Measurements from ENCODE around the gene GRM1.

Gene GRM1

DNA sequence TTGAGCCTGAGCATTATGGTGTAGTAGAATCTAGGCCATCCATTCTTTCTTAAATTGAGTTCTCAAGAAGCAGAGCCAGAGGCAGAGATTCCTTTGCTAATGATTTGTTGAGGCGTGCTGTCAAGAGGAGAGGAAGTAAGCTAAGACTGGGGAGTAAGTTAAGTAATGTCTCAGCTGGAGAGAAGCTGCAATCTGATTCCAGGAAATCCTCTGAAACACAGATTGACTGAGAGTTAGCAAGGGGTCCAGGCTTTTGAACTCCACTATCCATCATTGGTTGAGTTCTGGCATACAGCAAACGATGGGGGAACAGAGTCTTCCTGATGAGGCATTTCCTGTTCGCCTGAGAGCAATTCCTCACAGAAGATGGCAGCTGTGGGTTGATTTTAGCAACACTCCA, 307.3 kb downstream of the GRM1 start:
- DNase-seq: no peak

DNA sequence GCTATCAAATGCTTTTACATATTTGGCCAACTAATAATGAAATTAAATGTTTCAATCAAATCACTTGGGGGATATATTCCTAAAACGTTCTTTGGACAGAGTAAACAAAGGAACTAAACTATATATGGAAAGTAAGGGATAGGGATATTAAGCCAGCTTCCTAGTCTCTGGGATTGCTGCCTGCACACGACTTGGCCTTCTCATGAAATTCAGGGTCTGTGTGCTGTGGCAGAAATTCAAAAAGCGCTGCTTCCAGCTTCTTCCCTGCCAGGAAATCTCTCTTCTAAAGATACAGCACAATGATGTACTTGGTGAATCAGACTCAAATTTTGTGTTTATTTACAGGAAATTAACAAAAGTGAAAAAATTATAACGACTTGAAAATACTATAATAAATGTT, 308.5 kb downstream of the GRM1 start:
- no peak for DNase-seq

DNA sequence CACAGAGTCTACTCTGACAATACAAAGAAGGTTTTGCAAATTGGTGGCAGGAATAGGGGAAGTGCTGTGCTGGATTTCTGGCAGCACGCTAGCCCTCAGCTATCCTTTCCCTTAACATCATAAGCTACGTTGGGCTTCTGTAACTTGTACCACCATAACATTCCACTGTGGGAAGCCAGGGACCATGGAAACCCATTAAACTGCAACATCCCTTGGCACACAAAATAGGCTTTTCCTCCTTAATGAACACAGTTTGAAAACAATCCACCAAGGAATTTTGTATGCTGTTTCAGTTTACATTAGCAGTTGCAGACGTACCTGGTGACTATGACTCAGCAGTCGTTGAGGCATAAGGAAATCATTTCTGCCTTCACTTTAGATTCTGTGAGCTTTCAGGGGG, 310.9 kb downstream of the GRM1 start:
- DNase-seq: no peak

DNA sequence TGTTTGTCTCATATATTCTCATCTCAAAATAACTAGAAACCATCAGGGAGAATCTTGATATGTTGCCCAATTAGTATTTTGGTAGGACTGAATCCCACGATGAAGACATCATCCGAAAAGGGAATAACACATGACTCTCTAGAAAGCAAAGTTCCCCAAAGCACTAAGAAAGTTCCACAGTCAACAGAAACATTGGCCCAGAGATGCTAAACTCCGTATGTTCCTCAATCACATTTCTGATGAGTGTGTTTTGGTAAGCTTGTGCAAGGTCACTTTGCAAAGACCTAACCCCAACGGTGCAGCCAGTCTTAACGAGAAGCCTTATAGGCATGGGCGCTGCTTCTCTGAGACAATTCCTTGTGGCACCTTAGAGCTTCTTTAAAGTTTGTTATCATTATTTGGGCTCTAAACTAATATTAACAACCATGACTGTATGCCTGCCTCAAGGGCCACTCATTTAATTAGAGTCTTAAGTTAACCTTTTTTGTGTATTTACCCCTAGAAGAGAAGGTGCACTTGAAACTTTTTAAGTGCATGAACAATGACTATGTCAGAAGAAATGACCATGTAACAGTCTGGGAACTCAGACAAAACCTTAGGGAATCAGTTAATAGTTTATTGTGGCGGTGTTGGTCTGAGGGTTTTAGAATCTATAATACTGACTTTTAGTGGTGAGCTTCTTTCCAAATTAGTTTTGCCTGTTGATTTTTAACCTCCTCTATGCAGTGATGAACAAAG, 312.8 kb downstream of the GRM1 start:
- DNase-seq: no peak

DNA sequence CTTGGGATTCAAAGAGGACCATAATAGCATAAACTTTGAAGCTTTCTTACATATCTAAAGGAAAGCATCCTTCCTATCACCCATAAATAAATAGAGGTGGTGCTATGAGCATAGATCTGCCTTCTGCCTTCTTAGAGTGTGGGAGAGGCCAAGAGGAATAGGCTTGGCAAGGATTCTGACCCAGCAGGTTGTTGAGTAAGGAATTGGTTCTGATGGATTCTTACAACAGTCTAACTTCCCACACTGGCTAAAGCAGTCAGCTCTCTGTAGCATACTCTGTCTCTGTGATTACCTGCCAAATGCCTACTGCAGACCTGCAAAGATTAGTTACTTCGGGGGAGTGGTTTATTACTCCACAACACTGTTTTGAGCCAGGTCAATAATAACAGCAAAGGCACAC, 316.7 kb downstream of the GRM1 start:
- DNase-seq: no peak

DNA sequence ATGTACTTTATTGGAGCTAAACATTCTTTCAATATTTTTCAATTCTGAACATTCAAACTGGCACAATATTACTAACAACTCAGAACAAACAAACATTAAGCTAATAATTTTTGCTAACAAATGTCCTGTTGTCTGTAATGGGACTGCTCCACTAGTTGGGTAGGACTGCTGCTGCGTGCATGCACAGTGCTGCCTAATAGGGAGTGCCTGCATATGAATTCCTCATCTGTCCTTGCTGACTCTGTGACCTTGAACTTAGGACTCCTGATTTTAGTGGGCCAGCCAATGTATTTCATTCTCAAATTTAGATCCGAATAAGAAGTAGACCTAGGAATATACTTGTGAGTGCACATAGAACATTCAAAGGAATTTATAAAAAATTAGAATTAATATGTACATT, 318.2 kb downstream of the GRM1 start:
- no peak for DNase-seq

DNA sequence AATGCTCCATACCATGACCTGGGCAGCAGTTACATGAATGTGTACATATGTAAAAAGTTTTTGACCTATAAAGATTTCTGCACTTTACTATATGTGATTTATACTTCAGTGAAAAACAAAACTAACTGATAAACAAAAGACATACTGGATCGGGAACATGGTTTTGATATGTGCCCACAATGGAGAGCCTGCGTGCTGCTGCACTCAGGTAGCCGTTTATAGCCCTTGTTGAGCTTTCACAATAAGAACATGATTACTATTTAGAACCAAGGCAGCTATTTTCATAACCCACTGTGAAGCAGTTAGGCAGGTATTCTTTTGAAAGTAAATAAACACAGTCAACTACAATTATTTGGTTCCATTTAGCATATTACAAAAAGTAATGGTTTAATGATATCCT, 318.8 kb downstream of the GRM1 start:
- DNase-seq: no peak

DNA sequence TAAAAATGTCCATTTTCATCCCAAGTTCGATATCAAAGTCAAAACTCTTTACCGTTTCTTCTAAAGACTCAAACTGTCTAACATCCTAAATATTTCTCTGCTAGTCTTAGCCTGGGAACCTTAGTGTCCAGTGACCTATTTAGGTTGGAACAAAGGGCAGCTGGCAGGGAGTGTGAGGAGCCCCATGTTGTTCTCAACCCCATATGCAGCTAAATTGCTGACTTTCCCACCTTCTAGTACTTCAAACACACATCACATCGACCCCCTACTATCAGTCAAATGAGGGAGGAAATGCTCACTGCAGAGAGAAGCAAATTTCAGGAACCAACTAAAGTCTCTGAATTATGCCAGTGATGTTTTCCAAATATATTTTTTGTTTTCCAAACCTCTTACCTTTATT, 322.2 kb downstream of the GRM1 start:
- no peak for DNase-seq

DNA sequence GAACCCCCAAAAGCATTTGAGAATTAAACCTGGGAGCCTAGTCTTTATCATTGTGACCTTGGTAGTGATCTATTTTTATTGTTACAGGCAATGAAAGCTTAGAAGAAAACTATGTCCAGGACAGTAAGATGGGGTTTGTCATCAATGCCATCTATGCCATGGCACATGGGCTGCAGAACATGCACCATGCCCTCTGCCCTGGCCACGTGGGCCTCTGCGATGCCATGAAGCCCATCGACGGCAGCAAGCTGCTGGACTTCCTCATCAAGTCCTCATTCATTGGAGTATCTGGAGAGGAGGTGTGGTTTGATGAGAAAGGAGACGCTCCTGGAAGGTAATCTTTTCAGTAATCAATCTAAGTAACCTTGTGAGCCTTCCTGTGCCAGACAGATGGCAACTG, 323.3 kb downstream of the GRM1 start:
- no peak for DNase-seq

DNA sequence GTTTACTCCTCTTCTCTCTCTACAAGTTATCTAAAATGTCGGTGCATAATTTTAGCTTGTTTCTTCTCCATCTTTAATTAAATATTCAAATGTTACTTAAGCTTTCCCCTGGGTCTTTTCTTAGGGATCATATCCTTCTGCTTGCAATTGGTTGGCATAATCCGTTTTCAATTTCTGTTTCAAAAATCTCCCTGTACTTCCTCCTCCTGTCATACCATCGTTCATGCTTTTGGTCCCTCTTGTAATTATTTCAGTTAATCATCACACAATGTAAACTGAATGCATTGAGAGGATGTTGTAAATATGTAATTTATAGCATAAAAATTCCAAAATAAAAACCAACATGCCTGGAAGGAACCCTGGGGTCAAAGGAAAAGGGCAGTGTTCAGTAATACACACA, 325.6 kb downstream of the GRM1 start:
- no peak for DNase-seq

DNA sequence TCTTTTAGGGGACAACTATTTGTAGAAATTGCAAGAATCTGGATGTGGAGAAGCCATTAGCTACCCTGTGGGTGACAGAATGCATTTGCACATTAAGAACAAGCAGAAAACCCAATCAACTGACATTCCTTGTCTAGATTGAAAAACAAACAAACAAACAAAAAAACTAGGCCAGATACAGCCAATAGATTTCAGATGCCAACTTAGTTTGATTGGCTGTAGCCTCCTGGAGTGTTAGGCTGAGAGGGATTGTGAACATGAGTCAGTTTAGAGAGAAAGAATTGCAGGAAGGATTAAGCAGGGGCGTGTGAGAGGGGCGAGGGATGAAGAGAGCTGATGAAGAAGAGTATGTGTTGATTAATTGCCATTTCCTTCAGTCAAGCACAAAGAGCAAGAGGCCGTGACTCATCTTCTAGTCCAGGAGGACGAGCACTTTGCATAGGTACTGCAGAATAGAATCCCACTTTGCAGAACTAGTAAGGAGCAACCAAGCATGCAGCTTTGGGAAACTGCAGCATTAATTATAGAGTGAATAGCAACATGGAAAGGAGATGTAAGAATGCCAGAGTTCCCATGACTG, 326.7 kb downstream of the GRM1 start:
- DNase-seq: no peak

DNA sequence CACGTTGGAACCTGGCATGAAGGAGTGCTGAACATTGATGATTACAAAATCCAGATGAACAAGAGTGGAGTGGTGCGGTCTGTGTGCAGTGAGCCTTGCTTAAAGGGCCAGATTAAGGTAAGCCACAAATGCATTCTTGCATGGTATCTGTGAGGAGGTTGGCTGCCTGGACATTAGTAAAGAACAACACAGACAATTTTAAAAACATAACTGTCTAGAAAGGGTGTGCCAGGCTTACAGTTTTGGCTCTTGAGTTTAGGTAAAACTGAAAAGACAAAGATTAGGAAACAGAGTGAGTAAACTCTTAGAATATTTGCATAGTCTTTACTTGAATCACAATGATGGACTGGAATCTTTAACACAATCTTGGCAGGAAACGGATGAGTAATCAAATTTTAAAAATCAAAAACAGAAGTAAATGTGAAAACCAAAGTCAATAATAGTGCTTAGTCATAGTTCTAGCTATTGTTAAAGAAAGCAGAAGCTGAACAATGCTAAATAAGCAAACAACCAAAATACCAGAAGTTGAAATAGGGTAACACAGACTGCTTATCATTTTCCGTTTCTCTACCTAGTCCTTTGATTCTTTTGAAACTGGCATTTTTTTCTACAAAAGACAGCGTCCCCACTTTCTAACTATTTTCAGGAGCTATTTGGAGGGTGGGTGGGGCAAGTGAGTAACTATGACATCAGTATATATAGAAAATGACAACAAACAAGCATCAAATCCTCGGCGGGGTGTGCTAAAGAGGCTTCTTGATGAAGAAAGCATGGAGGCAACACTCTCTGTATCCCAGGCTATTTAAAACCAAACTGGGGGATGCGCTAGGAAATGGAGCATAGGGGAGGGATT, 328.9 kb downstream of the GRM1 start:
- DNase-seq: no peak

DNA sequence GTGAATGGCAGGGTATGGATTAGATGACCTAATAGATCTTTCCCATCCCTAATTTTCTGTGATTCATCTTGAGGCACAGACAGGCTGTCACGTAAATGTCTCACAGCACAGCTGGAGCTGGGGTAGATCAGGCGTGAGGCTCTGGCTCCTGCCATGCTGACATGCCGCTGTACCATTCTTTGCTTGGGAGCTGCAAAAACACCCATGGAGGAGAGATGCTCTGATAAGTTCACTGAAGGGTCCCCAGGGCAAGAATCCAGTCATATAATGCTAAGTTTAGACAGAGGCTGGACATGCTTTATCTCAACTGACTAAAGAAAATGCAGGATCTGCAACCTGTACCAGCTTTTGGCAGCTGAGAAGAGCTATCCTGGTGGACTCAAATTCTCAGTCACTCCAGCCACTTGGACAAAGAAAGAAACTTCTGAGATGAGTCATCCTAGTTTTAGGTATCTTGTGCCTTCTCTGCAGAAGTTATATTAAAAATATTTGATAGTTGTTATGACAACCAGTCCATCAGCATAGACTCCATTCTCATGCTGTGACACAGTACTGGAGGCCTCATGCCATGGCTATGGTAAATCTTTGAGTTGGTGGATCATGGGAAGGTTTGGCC, 329.7 kb downstream of the GRM1 start:
- no peak for DNase-seq

DNA sequence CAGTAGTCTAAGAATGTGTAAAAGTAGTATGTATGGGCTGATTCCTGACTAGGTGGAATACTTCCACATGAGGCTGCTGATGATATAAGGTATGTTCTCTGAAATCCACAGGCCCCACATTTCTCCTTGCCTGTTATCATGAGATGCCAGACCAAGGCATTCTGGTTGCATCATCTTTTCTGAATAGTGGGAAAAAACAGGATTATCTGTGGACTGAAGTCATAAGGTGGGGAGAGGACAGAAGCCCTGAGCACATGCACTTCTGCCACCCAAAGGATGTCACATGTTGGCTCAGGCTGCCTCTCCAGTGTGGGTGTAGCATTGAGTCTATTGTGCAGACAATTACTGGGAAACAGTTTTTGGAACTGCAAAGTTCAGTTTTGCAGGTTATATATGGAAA, 330.3 kb downstream of the GRM1 start:
- DNase-seq: no peak

DNA sequence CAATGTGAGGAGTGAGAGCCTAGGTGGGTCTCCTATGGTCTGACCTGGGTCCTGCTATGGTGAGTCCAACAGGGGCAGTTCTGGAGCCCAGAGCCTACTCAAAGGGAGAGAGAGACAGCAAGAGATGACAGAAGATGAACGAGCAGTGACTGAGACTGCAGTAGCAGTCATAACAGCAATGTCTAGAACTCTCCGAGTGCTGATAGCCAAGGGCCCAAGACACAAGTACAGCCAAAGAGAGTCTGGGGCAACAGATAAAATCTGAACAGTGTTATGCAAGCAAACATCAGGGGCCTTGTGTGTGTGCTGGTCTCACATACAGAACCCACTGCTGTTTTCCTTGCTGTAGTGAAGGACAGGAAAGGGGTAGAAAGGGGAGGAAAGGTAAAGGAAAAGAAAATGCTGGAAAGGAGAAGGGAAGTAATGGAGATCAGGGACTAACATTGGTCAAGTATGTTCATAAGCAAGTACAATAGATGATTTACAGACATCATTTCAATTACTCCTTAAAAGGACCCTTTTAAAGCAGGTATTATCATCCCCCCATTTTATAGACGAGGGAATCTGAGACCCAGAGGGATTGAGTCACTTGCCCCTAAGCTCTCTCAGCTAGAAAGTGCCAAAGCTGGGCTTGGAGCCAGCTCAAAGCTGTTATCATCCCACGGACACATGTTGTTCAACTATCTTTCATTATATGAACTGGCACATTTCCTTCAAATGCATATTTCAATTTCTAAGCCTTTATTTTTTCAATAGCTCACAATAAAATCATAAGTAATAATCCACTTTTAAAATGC, 332.5 kb downstream of the GRM1 start:
- DNase-seq: no peak

DNA sequence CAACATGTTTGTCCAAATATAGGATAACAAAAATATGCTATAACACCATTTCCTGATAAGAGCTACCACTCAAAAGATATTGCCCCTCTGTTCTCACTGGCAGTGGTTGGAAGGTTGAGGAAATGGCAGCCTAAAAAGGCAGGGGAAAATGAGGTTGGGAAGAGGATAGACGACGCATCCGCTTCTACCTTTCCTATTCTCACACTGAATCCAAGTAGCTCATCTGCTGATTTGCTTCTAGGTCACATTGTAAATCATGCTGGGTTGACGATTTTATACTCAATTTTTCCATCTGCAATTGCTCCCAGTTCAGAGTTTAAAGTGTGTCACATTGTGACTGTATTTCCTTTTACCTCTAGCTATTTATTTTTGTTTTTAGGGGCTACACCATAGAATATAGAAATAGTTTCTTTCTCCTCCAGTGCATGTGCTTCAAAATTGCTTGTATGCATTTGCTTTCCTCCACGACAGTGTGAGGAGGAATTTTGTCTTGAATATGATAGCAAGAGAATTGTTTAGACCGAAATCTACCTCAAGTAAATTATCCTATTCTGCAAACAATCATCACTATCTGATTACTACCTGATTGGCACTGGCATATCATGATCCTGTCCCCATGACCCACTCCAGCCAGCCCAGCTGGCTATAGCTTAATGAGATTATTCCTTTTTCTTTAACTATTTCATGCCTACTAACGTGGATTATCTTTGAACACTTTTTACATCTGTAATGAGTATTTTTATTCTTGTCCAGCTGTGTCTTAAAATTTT, 335.2 kb downstream of the GRM1 start:
- no peak for DNase-seq

DNA sequence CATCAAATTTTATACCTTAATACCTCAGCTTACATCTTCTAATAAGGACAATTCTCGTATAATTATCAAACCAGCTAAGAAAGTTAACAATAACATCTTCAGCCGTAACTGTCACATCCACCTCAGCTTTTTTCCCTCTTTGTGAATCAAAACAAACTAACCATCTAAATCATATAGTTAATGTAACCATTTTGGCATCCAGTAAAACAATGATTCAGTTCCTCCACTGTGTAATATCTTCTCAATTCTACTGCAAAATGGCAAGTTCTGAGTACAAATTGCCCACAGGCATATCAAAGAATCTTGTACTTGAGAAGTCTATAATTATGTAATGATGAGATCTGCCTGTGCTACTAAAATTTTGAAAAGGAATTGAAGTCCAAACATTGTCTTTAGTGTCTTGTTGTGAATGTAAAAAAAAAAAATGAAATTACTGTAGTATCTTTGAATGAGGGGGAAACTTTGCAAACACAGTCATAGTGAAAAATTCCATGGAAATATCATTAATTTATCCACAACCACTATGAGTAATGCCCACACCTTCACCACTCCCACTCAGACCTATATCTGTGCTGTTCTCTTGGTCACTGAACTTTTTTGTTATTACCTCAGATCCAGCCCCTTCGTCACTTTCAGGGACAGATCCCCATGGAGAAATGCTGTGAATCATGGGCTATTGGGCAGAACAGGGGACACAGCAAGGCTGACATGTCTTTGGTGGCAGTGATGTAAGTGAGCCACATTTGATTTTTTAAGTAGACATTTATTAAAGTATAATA, 336.1 kb downstream of the GRM1 start:
- no peak for DNase-seq

DNA sequence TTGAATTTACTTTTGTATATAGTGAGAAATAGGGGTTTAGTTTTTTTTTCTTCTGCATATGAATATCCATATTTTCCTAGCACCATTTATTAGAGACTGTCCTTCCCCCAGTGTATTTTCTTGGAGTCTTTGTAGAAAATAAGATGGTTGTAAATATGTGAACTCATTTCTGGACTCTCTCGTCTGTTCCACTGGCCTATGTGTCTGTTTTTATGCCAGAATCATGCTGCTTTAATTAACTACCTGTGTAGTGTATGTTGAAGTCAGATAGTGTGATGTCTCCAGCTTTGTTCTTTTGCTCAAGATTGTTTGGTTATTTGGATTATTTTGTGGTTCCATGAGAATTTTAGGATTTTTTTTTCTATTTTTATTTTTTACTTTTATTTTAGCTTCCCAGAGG, 338.2 kb downstream of the GRM1 start:
- DNase-seq: no peak

DNA sequence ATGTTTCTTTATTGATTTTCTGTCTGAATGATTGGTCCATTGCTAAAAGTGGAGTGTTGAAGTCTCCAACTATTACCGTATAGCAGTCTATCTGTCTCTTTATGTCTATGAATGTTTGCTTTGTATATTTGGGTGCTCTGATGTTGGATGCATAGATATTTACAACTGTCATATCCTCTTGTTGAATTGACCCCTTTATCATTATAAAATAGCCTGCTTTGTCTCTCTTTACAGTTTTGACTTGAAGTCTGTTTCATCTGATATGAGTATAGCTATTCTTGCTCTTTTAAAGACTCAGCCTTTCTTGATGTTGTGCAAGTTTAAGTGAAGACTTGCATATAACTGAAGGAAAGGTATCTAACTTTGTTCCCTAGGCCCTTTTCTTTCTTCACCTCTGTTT, 341.0 kb downstream of the GRM1 start:
- no peak for DNase-seq

DNA sequence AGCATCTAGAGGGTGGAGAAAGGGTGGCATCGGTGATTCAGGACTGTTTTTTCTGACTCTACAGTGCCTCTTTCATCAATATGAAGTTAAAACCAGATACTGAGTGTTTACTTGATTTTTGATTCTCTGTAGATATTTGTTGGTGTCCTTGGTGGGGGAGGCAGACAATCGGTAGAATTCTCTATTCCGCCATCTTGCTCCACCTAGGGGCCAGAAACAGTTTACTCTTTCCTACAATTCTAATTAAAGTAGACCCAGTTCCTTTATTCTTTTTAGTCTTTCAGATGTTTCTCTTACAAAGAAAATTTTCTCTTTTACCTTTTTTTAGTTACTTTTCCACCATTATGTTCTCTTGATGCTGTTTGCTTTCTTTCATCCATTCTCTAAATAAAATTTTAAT, 352.6 kb downstream of the GRM1 start:
- no peak for DNase-seq
